Neural crest cell (in vitro differentiated cells): ENCODE data around the gene KRT34. TPM values are rescaled to one million over a fixed set of nuclear protein-coding genes. Genes with fewer than 3 reads are reported as not detected.

ENCODE experiments used
- DNase-seq: peaks from one replicate; pipeline ENCODE4 v3.0.0; 2021; ENCODE audit warnings: low read depth, mixed read lengths, low spot score
- H3K27ac Mint-ChIP-seq: one replicate; pipeline ENCODE4 v1.8.0; 2021; ENCODE audit warnings: mild to moderate bottlenecking, mixed read lengths; ENCODE audit not compliant: unreplicated experiment
- H3K27me3 Mint-ChIP-seq: 2 replicates; pipeline ENCODE4 v1.8.0; 2021; ENCODE audit warnings: low read depth, mild to moderate bottlenecking, mixed read lengths
- H3K36me3 Mint-ChIP-seq: 2 replicates; pipeline ENCODE4 v1.8.0; 2021; ENCODE audit warnings: low read depth, mild to moderate bottlenecking, mixed read lengths
- H3K4me1 Mint-ChIP-seq: 2 replicates; pipeline ENCODE4 v1.8.0; 2021; ENCODE audit warnings: mixed read lengths
- H3K4me3 Mint-ChIP-seq: one replicate; pipeline ENCODE4 v1.8.0; 2021; ENCODE audit warnings: mild to moderate bottlenecking, mixed read lengths
- H3K9me3 Mint-ChIP-seq: 2 replicates; pipeline ENCODE4 v1.8.0; 2021; ENCODE audit warnings: mixed read lengths
- total RNA-seq: library from RNA; stranded (reverse); gene quantifications from 2 replicates; pipeline ENCODE4 v1.2.1, GENCODE V29; 2021
- TF ChIP-seq, protein P1 (sequence below): fragments of 200-600 bp; sonication (generic); conservative IDR thresholded peaks from 2 replicates; pipeline ENCODE4 v1.5.0; 2021; ENCODE audit warnings: antibody characterized with exemption, mild to moderate bottlenecking

The KRT34 gene
- total RNA-seq, 1 donor from 2014 or later, result not detected

DNA sequence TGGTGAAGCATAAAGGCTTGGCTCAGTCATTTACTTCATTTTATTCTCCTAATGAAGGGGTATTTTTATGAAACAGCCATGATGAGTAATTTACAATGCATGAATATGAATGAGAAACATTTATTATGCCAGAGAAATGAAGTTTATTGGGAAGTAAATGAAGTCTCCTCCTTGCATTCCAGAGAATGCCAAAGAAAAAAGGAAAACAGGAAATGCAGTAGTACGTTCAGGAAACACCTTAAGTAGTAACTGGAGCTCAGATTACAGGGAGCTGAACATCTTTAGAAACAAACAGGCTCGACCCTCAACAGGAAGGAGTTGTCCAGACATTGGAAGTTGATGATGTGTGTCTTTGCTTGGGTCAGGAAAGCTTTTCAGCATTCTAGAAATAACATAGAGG is 4.6 kb downstream of the KRT34 start:
- no peak overlapping the region for H3K27ac Mint-ChIP-seq
- H3K36me3 Mint-ChIP-seq, result no peaks in the 10 kb centered on the region
- DNase-seq, result no peak
- H3K27me3 Mint-ChIP-seq, result peaks cover 10% of the 10 kb centered on the region
- no peaks in the 10 kb centered on the region for H3K4me1 Mint-ChIP-seq
- TF ChIP-seq, protein P1, sequence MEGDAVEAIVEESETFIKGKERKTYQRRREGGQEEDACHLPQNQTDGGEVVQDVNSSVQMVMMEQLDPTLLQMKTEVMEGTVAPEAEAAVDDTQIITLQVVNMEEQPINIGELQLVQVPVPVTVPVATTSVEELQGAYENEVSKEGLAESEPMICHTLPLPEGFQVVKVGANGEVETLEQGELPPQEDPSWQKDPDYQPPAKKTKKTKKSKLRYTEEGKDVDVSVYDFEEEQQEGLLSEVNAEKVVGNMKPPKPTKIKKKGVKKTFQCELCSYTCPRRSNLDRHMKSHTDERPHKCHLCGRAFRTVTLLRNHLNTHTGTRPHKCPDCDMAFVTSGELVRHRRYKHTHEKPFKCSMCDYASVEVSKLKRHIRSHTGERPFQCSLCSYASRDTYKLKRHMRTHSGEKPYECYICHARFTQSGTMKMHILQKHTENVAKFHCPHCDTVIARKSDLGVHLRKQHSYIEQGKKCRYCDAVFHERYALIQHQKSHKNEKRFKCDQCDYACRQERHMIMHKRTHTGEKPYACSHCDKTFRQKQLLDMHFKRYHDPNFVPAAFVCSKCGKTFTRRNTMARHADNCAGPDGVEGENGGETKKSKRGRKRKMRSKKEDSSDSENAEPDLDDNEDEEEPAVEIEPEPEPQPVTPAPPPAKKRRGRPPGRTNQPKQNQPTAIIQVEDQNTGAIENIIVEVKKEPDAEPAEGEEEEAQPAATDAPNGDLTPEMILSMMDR, result no peak
- no peak overlapping the region for H3K4me3 Mint-ChIP-seq
- peaks cover 14% of the 10 kb centered on the region for H3K9me3 Mint-ChIP-seq

DNA sequence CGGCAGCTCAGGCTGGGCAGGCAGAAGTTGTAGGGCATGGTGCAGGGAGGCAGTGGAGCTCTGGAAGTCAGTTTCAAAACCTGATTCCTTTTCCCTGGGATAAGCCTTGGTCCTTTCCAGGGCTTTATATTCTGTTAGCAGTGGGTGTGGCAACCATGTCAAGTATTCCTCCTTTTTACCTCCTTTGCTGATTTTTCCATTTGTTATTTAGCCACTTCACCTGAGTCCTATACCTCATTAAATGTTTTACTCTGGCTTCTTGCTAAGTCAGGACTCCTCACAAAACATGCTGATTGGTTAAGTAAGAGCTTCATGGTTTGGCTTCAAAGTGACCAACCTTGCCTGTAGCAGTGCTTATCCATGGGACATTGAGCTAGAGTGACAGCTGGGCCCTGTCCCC is 12.4 kb downstream of the KRT34 start, which contains the start of gene KRT33B:
TSS of gene KRT33B (minus strand) at position 101 of the 400 bp plus-strand sequence. CDS start at position 38, 63 bp downstream.
- H3K36me3 Mint-ChIP-seq, result no peaks in the 10 kb centered on the region

DNA sequence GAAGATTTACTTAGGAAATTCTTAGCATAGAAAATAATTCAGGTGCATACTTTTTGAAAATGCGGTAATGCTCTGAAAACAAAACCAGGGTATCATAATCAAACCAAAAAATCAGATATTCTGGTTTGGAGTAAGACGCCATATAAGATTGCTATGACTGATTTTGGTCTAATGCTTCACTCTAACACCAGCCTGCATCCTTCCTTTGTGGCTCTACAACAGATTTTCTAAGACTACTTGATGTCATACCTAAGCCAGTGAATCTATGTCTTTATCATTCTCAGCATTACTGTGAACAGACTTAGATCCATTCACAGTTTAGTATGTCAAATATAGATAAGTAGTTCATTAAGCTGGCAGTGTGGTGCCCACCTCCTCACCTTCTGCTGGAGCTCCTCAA is 13.1 kb downstream of the KRT34 start:
- Mint-ChIP-seq H3K27me3 (peaks cover 6% of the 10 kb centered on the region), H3K4me3 (no peak overlapping the region), H3K9me3 (no peaks in the 10 kb centered on the region), H3K27ac (no peak overlapping the region), H3K36me3 (no peaks in the 10 kb centered on the region), H3K4me1 (no peaks in the 10 kb centered on the region)
- DNase-seq, result no peak
- TF ChIP-seq, protein P1, result no peak

More for the DNA sequence above, 12.4 kb downstream of the KRT34 start, which contains the start of gene KRT33B:
- no peak for DNase-seq
- H3K27me3 Mint-ChIP-seq, result peaks cover 6% of the 10 kb centered on the region
- no peak within 1 kb of the TSS for H3K4me3 Mint-ChIP-seq
- TF ChIP-seq, protein P1, result no peak
- no peak within 1 kb of the TSS for H3K27ac Mint-ChIP-seq
- no peaks in the 10 kb centered on the region for H3K4me1 Mint-ChIP-seq
- no peaks in the 10 kb centered on the region for H3K9me3 Mint-ChIP-seq

DNA sequence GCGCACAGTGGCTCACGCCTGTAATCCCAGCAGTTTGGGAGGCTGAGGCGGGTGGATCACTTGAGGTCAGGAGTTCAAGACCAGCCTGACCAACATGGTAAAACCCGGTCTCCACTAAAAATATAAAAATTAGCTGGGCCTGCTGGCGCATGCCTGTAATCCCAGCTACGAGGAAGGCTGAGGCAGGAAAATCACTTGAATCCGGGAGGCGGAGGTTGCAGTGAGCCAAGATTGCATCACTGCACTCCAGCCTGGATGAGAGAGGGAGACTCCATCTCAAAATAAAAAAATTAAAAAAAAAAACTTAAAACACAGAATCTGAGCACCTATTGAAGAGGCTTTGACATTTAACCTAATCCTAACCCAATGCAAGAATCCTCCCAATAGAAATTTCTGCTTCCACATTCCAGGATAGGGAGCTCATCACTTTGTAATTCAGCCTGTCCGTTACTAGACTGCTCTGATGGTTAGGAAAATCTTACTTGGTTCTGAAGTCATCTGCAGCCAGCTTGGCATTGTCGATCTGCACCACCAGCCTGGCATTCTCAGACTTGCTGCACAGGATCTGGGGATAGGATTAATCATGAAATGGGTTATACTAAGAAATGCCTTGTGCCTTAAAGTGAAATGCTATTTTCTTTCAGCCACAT is 14.6 kb downstream of the KRT34 start:
- H3K4me1 Mint-ChIP-seq, result no peaks in the 10 kb centered on the region
- H3K27me3 Mint-ChIP-seq, result peaks cover 2% of the 10 kb centered on the region
- no peak overlapping the region for H3K27ac Mint-ChIP-seq
- no peaks in the 10 kb centered on the region for H3K9me3 Mint-ChIP-seq
- DNase-seq, result no peak
- no peak overlapping the region for H3K4me3 Mint-ChIP-seq
- H3K36me3 Mint-ChIP-seq, result no peaks in the 10 kb centered on the region
- TF ChIP-seq, protein P1, result no peak

DNA sequence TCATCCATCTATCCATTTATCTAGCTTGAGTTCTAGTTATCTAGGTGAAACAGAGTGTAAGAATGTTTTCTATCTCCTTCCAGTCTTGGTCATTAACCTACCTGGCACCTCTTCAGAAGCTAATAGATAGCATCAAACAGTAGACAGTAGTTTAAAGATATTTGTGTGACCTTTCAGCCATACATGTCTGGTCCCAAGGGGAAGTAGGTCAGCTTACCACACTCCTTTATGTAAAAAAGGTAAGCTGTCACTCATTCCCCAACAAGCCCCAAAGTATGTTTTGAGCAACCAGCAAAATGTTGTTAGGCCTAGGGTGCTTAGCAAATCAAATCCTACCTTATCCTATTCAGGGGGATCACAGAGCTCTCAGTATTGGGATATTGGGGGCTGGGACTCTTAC is 16.0 kb downstream of the KRT34 start:
- Mint-ChIP-seq H3K4me3 (no peak overlapping the region), H3K27me3 (peaks cover under 1% of the 10 kb centered on the region), H3K27ac (no peak overlapping the region), H3K36me3 (no peaks in the 10 kb centered on the region), H3K9me3 (no peaks in the 10 kb centered on the region), H3K4me1 (no peaks in the 10 kb centered on the region)
- DNase-seq, result no peak
- TF ChIP-seq, protein P1, result no peak
